Measurements from ENCODE around the gene PDZRN3. TPM values are rescaled to one million over a fixed set of nuclear protein-coding genes. Genes with fewer than 3 reads are reported as not detected.

The PDZRN3 gene
- total and polyA plus RNA-seq, 2 donors (not counting 3 experiments of a cell fraction or from before 2014, with no cell fraction given) = not detected

DNA sequence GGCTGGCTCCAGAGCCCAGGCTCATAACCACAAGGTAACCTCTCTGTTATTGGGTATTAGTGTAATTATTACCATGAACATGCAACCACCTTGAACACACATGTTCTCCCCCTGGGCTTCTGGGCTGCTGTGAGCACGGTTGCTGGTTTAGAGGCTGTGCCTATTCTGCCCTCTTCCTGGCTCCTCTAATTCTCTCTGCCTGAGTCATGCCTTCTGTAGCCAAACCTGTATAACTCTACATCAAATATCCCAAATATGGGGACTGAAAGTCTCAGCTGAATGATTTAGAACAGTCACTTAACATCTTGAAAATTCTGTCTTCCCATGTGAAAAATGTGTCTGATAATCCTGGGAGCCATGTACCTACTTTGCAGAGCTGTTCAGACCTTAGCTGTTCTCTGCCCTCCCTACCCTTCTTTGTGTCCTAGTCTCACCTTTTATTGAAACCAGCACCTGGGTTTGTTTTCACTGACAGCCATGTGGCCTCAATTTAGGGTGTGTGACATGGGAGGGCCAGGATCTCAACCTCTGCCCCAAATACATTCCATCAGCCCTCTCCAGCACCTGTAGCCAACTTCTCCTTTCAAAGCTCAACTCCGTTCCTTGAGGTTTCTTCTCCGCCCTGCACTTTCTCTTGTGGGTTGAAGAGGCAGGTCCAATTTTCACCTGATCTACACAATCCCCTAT is 60.7 kb downstream of the PDZRN3 start:
- H3K4me2 ChIP-seq (ENCODE audit: insufficient read depth, low read length) = no peak overlapping the region
- CTCF ChIA-PET = no interaction called here

More for the DNA sequence above, 60.7 kb downstream of the PDZRN3 start:
- no TSS peak for BruUV-seq (replicated peaks)
- no peak overlapping the region for H3K4me3 ChIP-seq (replicated peaks in 1 of 3; ENCODE audit: insufficient read depth in 1 of 3, low read depth in 1 of 3, low read length in 3 of 3)
- no peaks in the 10 kb centered on the region for H3K9me3 ChIP-seq (replicated peaks; ENCODE audit: control insufficient read depth, insufficient read depth, low read length)
- H3K27ac ChIP-seq (ENCODE audit: insufficient read depth, low read depth, low read length) = no peak overlapping the region
- no peak overlapping the region for H2AFZ ChIP-seq (ENCODE audit: low read depth, low read length)
- no peak for DNase-seq (ENCODE audit: low read depth, low spot score)
- H4K20me1 ChIP-seq (replicated peaks; ENCODE audit: control insufficient read depth, extremely low read depth, insufficient read depth, low read length) = no peaks in the 10 kb centered on the region
- no peaks in the 10 kb centered on the region for H3K27me3 ChIP-seq (ENCODE audit: control insufficient read depth in 2 of 2, insufficient read depth in 2 of 2, low read length in 2 of 2)
- H3K36me3 ChIP-seq (ENCODE audit: control insufficient read depth in 2 of 2, extremely low read depth in 1 of 2, insufficient read depth in 2 of 2, low read length in 2 of 2) = no peaks in the 10 kb centered on the region
- FAIRE-seq = no peak
- no peaks in the 10 kb centered on the region for H3K4me1 ChIP-seq (ENCODE audit: control insufficient read depth, extremely low read depth, insufficient read depth, low read length)
- POLR2A ChIA-PET = no interaction called here
- intact Hi-C loops (cut with micrococcal nuclease) = no loop called here
- H3K9ac ChIP-seq (replicated peaks; ENCODE audit: extremely low read depth, insufficient read depth, low read length) = no peak overlapping the region
- no peaks in the 10 kb centered on the region for H3K9me1 ChIP-seq (replicated peaks; ENCODE audit: control insufficient read depth, extremely low read depth, insufficient read depth, low read length)
- TF ChIP-seq EZH2 (IDR thresholded peaks at IDR 0.05; ENCODE audit: borderline replicate concordance, low read depth, low read length, severe bottlenecking) = no peak
- TF ChIP-seq FOS (IDR thresholded peaks at IDR 0.05; ENCODE audit: borderline replicate concordance, insufficient read depth, low read length) = no peak
- TF ChIP-seq, protein P1, sequence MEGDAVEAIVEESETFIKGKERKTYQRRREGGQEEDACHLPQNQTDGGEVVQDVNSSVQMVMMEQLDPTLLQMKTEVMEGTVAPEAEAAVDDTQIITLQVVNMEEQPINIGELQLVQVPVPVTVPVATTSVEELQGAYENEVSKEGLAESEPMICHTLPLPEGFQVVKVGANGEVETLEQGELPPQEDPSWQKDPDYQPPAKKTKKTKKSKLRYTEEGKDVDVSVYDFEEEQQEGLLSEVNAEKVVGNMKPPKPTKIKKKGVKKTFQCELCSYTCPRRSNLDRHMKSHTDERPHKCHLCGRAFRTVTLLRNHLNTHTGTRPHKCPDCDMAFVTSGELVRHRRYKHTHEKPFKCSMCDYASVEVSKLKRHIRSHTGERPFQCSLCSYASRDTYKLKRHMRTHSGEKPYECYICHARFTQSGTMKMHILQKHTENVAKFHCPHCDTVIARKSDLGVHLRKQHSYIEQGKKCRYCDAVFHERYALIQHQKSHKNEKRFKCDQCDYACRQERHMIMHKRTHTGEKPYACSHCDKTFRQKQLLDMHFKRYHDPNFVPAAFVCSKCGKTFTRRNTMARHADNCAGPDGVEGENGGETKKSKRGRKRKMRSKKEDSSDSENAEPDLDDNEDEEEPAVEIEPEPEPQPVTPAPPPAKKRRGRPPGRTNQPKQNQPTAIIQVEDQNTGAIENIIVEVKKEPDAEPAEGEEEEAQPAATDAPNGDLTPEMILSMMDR (IDR thresholded peaks at IDR 0.05; ENCODE audit: extremely low read depth in 1 of 2, insufficient read depth in 1 of 2, low read depth in 1 of 2, low read length in 2 of 2) = no peak
- TF ChIP-seq JUN (IDR thresholded peaks at IDR 0.05; ENCODE audit: borderline replicate concordance, insufficient read depth, insufficient read length, low read depth) = no peak
- TF ChIP-seq MYC (IDR thresholded peaks at IDR 0.05; ENCODE audit: low read depth, low read length) = no peak
- TF ChIP-seq GATA2 (IDR thresholded peaks at IDR 0.05; ENCODE audit: insufficient read depth, insufficient read length, low read depth, low read length) = no peak
- TF ChIP-seq POLR2AphosphoS5 (IDR thresholded peaks at IDR 0.05; ENCODE audit: insufficient read depth, low read depth, low read length) = no peak
- TF ChIP-seq POLR2A (IDR thresholded peaks at IDR 0.05; ENCODE audit: low read depth, low read length) = no peak
- TF ChIP-seq, protein P2, sequence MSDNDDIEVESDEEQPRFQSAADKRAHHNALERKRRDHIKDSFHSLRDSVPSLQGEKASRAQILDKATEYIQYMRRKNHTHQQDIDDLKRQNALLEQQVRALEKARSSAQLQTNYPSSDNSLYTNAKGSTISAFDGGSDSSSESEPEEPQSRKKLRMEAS (IDR thresholded peaks at IDR 0.05; ENCODE audit: insufficient read depth, insufficient read length) = no peak
- dilution Hi-C loops (cut with MboI; ENCODE audit: extremely low pct_ligation_motif_present, low sequenced_read_pairs) = no loop called here
- H3K79me2 ChIP-seq (ENCODE audit: control insufficient read depth, insufficient read depth, low read length) = no peaks in the 10 kb centered on the region
